CD8-positive, alpha-beta memory T cell (primary cell): ENCODE results near the gene MSI2. TPM values are rescaled to one million over a fixed set of nuclear protein-coding genes. Genes with fewer than 3 reads are reported as not detected.
"Not testable (repeated sequence)": the region's sequence is repeated elsewhere in the genome, so short reads cannot be mapped to it uniquely, and the experiment has no call there.

Source experiments
- CTCF ChIA-PET: fragments of 350-600 bp; sonication (Branson Sonifier 250); formaldehyde crosslinking; loops from one replicate; lab custom pipeline; 2021; ENCODE audit warnings: antibody characterized with exemption; lab: Charles Lee
- POLR2A ChIA-PET: fragments of 350-600 bp; sonication (Branson Sonifier 250); formaldehyde crosslinking; loops from one replicate; lab custom pipeline; 2021; ENCODE audit warnings: antibody characterized with exemption; lab: Charles Lee
- DNase-seq, 5 donors: peaks; one replicate each; pipeline versions ENCODE4 v3.0.0 to v3.0.0-alpha.2; 2020 to 2022; ENCODE audit warnings: mixed read lengths in 1 of 5
- H3K27ac ChIP-seq: one replicate; pipeline ENCODE4 v1.7.0; 2013; ENCODE audit warnings: low read depth, mild to moderate bottlenecking, low read length, moderate library complexity
- H3K27me3 ChIP-seq: 2 replicates; pipeline ENCODE4 v1.7.0; 2013; ENCODE audit warnings: low read length, mild to moderate bottlenecking; ENCODE audit not compliant: insufficient read depth, poor library complexity, severe bottlenecking
- H3K36me3 ChIP-seq: 2 replicates; pipeline ENCODE4 v1.7.0; 2013; ENCODE audit warnings: mild to moderate bottlenecking, low read length, moderate library complexity; ENCODE audit not compliant: insufficient read depth
- H3K4me1 ChIP-seq: 2 replicates; pipeline ENCODE4 v1.7.0; 2013; ENCODE audit warnings: mild to moderate bottlenecking, low read length, moderate library complexity; ENCODE audit not compliant: insufficient read depth
- H3K4me3 ChIP-seq: 2 replicates; pipeline ENCODE4 v1.7.0; 2013; ENCODE audit warnings: mild to moderate bottlenecking, low read length
- H3K9me3 ChIP-seq: 2 replicates; pipeline ENCODE4 v1.7.0; 2013; ENCODE audit warnings: mild to moderate bottlenecking, low read length
- H3K27ac Mint-ChIP-seq, 8 donors: one replicate each; pipeline ENCODE4 v1.8.0; 2020 to 2021; ENCODE audit warnings: mixed read lengths in 8 of 8, mild to moderate bottlenecking in 6 of 8, inconsistent platforms in 3 of 8, moderate library complexity in 3 of 8
- H3K27me3 Mint-ChIP-seq, 2 donors: one replicate each; pipeline ENCODE4 v1.8.0; 2020 to 2021; ENCODE audit warnings: mixed read lengths in 2 of 2, mild to moderate bottlenecking in 1 of 2, moderate library complexity in 1 of 2
- H3K36me3 Mint-ChIP-seq, 3 donors: one replicate each; pipeline ENCODE4 v1.8.0; 2020 to 2021; ENCODE audit warnings: mixed read lengths in 3 of 3, inconsistent platforms in 1 of 3, mild to moderate bottlenecking in 1 of 3
- H3K4me1 Mint-ChIP-seq, 3 donors: one replicate each; pipeline ENCODE4 v1.8.0; 2020 to 2021; ENCODE audit warnings: mixed read lengths in 3 of 3, inconsistent platforms in 1 of 3, mild to moderate bottlenecking in 1 of 3
- H3K4me3 Mint-ChIP-seq, 7 donors: one replicate each; pipeline ENCODE4 v1.8.0; 2020 to 2021; ENCODE audit warnings: mixed read lengths in 7 of 7, mild to moderate bottlenecking in 6 of 7, moderate library complexity in 4 of 7, inconsistent platforms in 2 of 7
- H3K9me3 Mint-ChIP-seq, 5 donors: one replicate each; pipeline ENCODE4 v1.8.0; 2020 to 2022; ENCODE audit warnings: mixed read lengths in 5 of 5, mild to moderate bottlenecking in 3 of 5, moderate library complexity in 2 of 5, inconsistent platforms in 1 of 5
- polyA plus RNA-seq: library from polyadenylated mRNA; unstranded; fragments of 300-500 nt; fragmentation: Illumina TruSeq; gene quantifications from one replicate; pipeline ENCODE4 v1.2.3, GENCODE V29; 2021
- total RNA-seq, 2 experiments: library from RNA; stranded (reverse); gene quantifications; one replicate each; pipeline ENCODE4 v1.2.3, GENCODE V29; 2021

Gene MSI2
- total and polyA plus RNA-seq, 3 experiments from 2014 or later = 2.3 to 58.0 (median 57.1) TPM

- Histone ChIP-seq H3K27ac (no peak overlapping the region), H3K4me3 (no peak overlapping the region), H3K27me3 (no peaks in the 10 kb centered on the region), H3K4me1 (no peaks in the 10 kb centered on the region), H3K9me3 (no peaks in the 10 kb centered on the region), H3K36me3 (no peaks in the 10 kb centered on the region)
- peak overlapping the region in 1 of 8 donors; percentile 39 for H3K27ac Mint-ChIP-seq
- no peaks in the 10 kb centered on the region for H3K36me3 Mint-ChIP-seq
- no peak for DNase-seq
- no peak overlapping the region for H3K4me3 Mint-ChIP-seq
- peaks cover 0 to 2% (median 0%) of the 10 kb centered on the region in 5 donors for H3K9me3 Mint-ChIP-seq
- ChIA-PET CTCF (no interaction called here), POLR2A (no interaction called here)
- H3K4me1 Mint-ChIP-seq = no peaks in the 10 kb centered on the region
- H3K27me3 Mint-ChIP-seq = peaks cover 27 to 48% of the 10 kb centered on the region in 2 donors
Measured at GRCh38 chr17:57215317-57215716, 41.0 kb upstream of the MSI2 start.

DNA sequence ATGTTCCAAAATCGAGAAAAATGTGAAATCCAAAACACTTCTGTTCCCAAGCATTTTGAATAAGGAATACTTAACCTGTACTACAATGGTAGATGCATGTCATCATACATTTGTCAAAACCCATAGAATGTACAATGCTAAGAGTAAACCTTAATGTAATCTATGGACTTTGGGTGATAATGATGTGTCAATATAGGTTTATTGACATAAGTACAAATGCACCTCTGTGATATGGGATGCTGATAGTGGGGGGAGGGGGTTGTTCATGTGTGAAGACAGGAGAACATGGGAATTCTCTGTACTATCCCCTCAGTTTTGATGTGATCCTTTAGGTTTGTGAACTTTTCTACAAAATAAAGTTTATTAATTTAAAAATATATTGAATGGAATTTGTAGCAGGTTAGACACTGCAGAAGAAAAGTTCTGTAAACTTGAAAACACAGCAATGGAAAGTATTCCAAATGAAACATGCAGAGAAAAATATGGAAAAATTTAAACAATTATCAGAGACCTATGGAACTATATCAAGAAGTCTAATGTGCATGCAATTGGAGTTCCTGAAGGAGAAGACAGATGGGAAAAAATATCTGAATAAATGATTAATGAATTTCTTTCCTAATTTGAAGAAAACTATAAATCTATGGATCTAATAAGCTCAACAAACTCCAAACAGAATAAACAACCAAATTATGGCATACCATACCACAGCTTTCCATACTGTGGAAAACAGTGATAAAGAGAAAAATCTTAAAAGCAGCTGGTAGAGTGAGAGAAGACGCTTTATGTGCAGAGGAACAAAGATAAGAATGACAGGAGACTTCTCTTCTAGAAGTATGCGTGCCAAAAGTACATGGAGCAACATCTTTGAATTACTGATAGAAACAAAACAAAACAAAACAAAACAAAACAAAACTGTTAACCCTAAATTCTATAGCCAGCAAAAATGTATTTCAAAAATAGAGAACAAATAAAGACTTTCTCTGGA is 34.7 kb upstream of the MSI2 start:
- ChIA-PET CTCF (no interaction called here), POLR2A (no interaction called here)
- H3K9me3 ChIP-seq = no peaks in the 10 kb centered on the region
- H3K36me3 Mint-ChIP-seq = peaks cover 0 to 6% (median 0%) of the 10 kb centered on the region in 3 donors
- no peak overlapping the region for H3K27ac ChIP-seq
- H3K27me3 ChIP-seq = no peaks in the 10 kb centered on the region
- no peaks in the 10 kb centered on the region for H3K4me1 ChIP-seq
- no peaks in the 10 kb centered on the region for H3K4me1 Mint-ChIP-seq
- no peak overlapping the region for H3K4me3 ChIP-seq
- H3K4me3 Mint-ChIP-seq = no peak overlapping the region
- peaks cover 7 to 19% (median 16%) of the 10 kb centered on the region in 5 donors for H3K9me3 Mint-ChIP-seq
- no peak overlapping the region for H3K27ac Mint-ChIP-seq
- H3K27me3 Mint-ChIP-seq = peaks cover 20 to 27% of the 10 kb centered on the region in 2 donors
- no peaks in the 10 kb centered on the region for H3K36me3 ChIP-seq
- DNase-seq = no peak

- H3K36me3 Mint-ChIP-seq, H3K36me3 ChIP-seq, H3K27ac ChIP-seq, H3K4me3 Mint-ChIP-seq, H3K27me3 ChIP-seq, H3K4me3 ChIP-seq, POLR2A ChIA-PET, H3K9me3 ChIP-seq, H3K27ac Mint-ChIP-seq, H3K4me1 Mint-ChIP-seq, CTCF ChIA-PET, DNase-seq, H3K4me1 ChIP-seq: not testable (repeated sequence)
- Mint-ChIP-seq H3K9me3 (peaks cover 7 to 19% (median 16%) of the 10 kb centered on the region in 5 donors), H3K27me3 (peaks cover 22 to 23% of the 10 kb centered on the region in 2 donors)
Measured at GRCh38 chr17:57222422-57222821, 33.9 kb upstream of the MSI2 start.

DNA sequence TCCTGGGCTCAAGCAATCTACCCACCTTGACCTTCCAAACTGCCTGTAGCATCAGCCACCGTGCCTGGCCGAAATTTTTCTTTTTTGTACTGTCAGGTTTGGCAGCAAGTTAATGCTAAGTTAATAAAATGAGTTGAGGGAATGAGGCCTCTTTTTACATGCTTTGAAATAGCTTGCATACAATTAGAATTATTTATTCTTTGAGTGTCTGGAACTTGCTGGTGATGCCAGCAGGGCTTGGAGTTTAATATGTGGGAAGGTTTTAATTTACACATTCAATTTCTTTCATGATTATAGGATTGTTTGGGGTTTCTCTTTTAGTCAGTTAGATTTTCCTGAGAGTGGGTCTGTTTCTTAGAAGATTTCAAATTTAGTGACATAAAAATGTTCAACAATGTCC is 31.2 kb upstream of the MSI2 start:
- H3K36me3 ChIP-seq = no peaks in the 10 kb centered on the region
- peaks cover 0 to 6% (median 0%) of the 10 kb centered on the region in 3 donors for H3K36me3 Mint-ChIP-seq
- CTCF ChIA-PET = no interaction called here

DNA sequence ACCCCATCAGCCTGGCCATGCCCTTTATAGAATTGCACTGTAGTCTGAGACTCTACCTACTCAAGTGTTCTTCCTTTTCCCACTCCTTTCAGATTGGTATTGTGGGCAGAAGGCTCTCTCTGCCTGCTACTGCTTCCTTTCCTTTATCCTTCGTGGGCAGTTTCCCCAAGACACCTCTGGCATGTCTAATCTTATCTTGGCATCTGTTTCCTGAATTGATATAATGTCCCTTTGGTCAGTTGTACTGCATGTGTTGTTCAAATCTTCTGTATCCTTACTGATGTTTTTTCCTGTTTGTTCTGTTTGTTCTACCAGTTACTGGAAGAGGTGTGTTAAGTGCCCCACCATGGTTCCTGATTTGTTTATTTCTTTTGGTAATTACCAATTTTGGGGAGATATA is 29.5 kb upstream of the MSI2 start:
- Mint-ChIP-seq H3K27me3 (peaks cover 17 to 27% of the 10 kb centered on the region in 2 donors), H3K27ac (no peak overlapping the region), H3K4me1 (no peaks in the 10 kb centered on the region), H3K36me3 (peaks cover 0 to 4% (median 0%) of the 10 kb centered on the region in 3 donors), H3K4me3 (no peak overlapping the region), H3K9me3 (peaks cover 4 to 14% (median 5%) of the 10 kb centered on the region in 5 donors)
- Histone ChIP-seq H3K9me3 (no peaks in the 10 kb centered on the region), H3K27ac (no peak overlapping the region), H3K27me3 (no peaks in the 10 kb centered on the region), H3K4me1 (no peaks in the 10 kb centered on the region), H3K36me3 (no peaks in the 10 kb centered on the region), H3K4me3 (no peak overlapping the region)
- DNase-seq = no peak
- CTCF ChIA-PET = no interaction called here
- POLR2A ChIA-PET = no interaction called here

More for the DNA sequence above, 31.2 kb upstream of the MSI2 start:
- H3K27me3 ChIP-seq = no peaks in the 10 kb centered on the region
- no peak overlapping the region for H3K27ac ChIP-seq
- H3K27me3 Mint-ChIP-seq = peaks cover 15 to 25% of the 10 kb centered on the region in 2 donors
- POLR2A ChIA-PET = no interaction called here
- no peak overlapping the region for H3K4me3 ChIP-seq
- peaks cover 7 to 19% (median 14%) of the 10 kb centered on the region in 5 donors for H3K9me3 Mint-ChIP-seq
- no peaks in the 10 kb centered on the region for H3K4me1 ChIP-seq
- no peaks in the 10 kb centered on the region for H3K9me3 ChIP-seq
- DNase-seq = no peak
- no peak overlapping the region for H3K4me3 Mint-ChIP-seq
- H3K27ac Mint-ChIP-seq = no peak overlapping the region
- no peaks in the 10 kb centered on the region for H3K4me1 Mint-ChIP-seq

GRCh38 chr17:57228911-57229310 is 27.4 kb upstream of the MSI2 start:
- Histone ChIP-seq H3K27me3 (no peaks in the 10 kb centered on the region), H3K9me3 (no peaks in the 10 kb centered on the region), H3K36me3 (no peaks in the 10 kb centered on the region), H3K4me3 (no peak overlapping the region), H3K27ac (no peak overlapping the region), H3K4me1 (no peaks in the 10 kb centered on the region)
- no peak for DNase-seq
- H3K4me1 Mint-ChIP-seq = no peaks in the 10 kb centered on the region
- no peak overlapping the region for H3K4me3 Mint-ChIP-seq
- CTCF ChIA-PET = interaction anchor here (0.8 kb wide), 2 partner anchors 14 to 15 kb away, joined by 3 read pairs; no protein-coding TSS in a partner anchor
- H3K9me3 Mint-ChIP-seq = peaks cover 0 to under 1% (median 0%) of the 10 kb centered on the region in 5 donors
- POLR2A ChIA-PET = interaction anchor here (0.7 kb wide), 1 partner anchor 177 kb away, joined by 4 read pairs; no protein-coding TSS in a partner anchor
- H3K27ac Mint-ChIP-seq = peak overlapping the region in 1 of 8 donors; percentile 38
- H3K36me3 Mint-ChIP-seq = peaks cover 0 to 4% (median 0%) of the 10 kb centered on the region in 3 donors
- H3K27me3 Mint-ChIP-seq = peaks cover 18 to 41% of the 10 kb centered on the region in 2 donors

GRCh38 chr17:57234061-57234738 is 22.1 kb upstream of the MSI2 start:
- CTCF ChIA-PET = interaction anchor here (1.5 kb wide), 1 partner anchor 9 kb away, joined by 5 read pairs; no protein-coding TSS in a partner anchor
- H3K27ac Mint-ChIP-seq = no peak overlapping the region
- H3K36me3 ChIP-seq = no peaks in the 10 kb centered on the region

More at GRCh38 chr17:57234061-57234738, 22.1 kb upstream of the MSI2 start:
- Mint-ChIP-seq H3K9me3 (peaks cover 0 to 2% (median 0%) of the 10 kb centered on the region in 5 donors), H3K4me3 (no peak overlapping the region), H3K27me3 (peaks cover 15 to 50% of the 10 kb centered on the region in 2 donors), H3K36me3 (peaks cover 0 to 4% (median 0%) of the 10 kb centered on the region in 3 donors), H3K4me1 (no peaks in the 10 kb centered on the region)
- Histone ChIP-seq H3K27ac (no peak overlapping the region), H3K4me3 (no peak overlapping the region), H3K27me3 (no peaks in the 10 kb centered on the region), H3K4me1 (no peaks in the 10 kb centered on the region), H3K9me3 (no peaks in the 10 kb centered on the region)
- no peak for DNase-seq
- POLR2A ChIA-PET = no interaction called here
